Measurements from ENCODE around the gene JAK1. TPM values are rescaled to one million over a fixed set of nuclear protein-coding genes. Genes with fewer than 3 reads are reported as not detected.

The JAK1 gene
- total RNA-seq, 1 donor from 2014 or later, result 106 TPM

GRCh38 chr1:64880449-64880848 lies 85.9 kb downstream of the JAK1 start:
- intact Hi-C loops (cut with micrococcal nuclease), result no loop called here
- TF ChIP-seq, protein P1, sequence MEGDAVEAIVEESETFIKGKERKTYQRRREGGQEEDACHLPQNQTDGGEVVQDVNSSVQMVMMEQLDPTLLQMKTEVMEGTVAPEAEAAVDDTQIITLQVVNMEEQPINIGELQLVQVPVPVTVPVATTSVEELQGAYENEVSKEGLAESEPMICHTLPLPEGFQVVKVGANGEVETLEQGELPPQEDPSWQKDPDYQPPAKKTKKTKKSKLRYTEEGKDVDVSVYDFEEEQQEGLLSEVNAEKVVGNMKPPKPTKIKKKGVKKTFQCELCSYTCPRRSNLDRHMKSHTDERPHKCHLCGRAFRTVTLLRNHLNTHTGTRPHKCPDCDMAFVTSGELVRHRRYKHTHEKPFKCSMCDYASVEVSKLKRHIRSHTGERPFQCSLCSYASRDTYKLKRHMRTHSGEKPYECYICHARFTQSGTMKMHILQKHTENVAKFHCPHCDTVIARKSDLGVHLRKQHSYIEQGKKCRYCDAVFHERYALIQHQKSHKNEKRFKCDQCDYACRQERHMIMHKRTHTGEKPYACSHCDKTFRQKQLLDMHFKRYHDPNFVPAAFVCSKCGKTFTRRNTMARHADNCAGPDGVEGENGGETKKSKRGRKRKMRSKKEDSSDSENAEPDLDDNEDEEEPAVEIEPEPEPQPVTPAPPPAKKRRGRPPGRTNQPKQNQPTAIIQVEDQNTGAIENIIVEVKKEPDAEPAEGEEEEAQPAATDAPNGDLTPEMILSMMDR (IDR thresholded peaks at IDR 0.05; ENCODE audit: borderline replicate concordance), result no peak
- Histone ChIP-seq H3K27me3 (ENCODE audit: low read depth) (no peaks in the 10 kb centered on the region), H3K4me3 (no peak overlapping the region), H3K36me3 (peaks cover 51% of the 10 kb centered on the region), H3K27ac (replicated peaks) (no peak overlapping the region), H3K4me1 (peaks cover 39% of the 10 kb centered on the region), H3K9me3 (replicated peaks) (no peaks in the 10 kb centered on the region)
- no peak for DNase-seq

- no peak overlapping the region for H3K4me3 ChIP-seq
- H3K9me3 ChIP-seq (replicated peaks), result no peaks in the 10 kb centered on the region
- H3K36me3 ChIP-seq, result peaks cover 51% of the 10 kb centered on the region
- peaks cover 47% of the 10 kb centered on the region for H3K4me1 ChIP-seq
- no peaks in the 10 kb centered on the region for H3K27me3 ChIP-seq (ENCODE audit: low read depth)
- no peak for DNase-seq
- TF ChIP-seq, protein P1 (IDR thresholded peaks at IDR 0.05; ENCODE audit: borderline replicate concordance), result no peak
- intact Hi-C loops (cut with micrococcal nuclease), result no loop called here
- peak overlapping the region; percentile 10 for H3K27ac ChIP-seq (replicated peaks)
Observed at GRCh38 chr1:64878931-64879611, 87.3 kb downstream of the JAK1 start.

- TF ChIP-seq, protein P1 (IDR thresholded peaks at IDR 0.05; ENCODE audit: borderline replicate concordance), result no peak
Observed at GRCh38 chr1:64878090-64878489, 88.3 kb downstream of the JAK1 start.

DNA sequence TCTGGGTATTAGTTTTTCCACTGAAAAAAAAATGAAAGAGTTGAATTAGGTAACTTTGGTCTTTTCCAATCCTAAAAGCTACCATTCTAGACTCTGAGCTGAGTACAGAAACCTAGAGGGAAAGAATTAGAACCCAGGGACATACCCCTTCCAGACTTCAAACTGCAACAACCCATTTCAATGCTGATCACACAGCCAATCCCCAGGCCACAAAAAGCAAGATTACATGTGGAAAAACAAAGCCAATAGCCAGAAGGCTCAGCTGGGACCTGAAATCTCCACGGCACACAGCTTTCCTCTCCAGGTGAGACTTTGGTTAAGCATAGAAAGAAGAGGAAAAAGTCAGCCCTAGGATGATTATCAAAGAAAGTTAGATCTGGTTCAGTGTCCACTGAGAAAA lies 88.8 kb downstream of the JAK1 start:
- H3K36me3 ChIP-seq, result peaks cover 54% of the 10 kb centered on the region
- intact Hi-C loops (cut with micrococcal nuclease), result no loop called here
- DNase-seq, result no peak
- no peak overlapping the region for H3K4me3 ChIP-seq
- TF ChIP-seq, protein P1 (IDR thresholded peaks at IDR 0.05; ENCODE audit: borderline replicate concordance), result no peak
- peaks cover 47% of the 10 kb centered on the region for H3K4me1 ChIP-seq
- H3K9me3 ChIP-seq (replicated peaks), result no peaks in the 10 kb centered on the region
- H3K27ac ChIP-seq (replicated peaks), result peak overlapping the region; percentile 5
- H3K27me3 ChIP-seq (ENCODE audit: low read depth), result no peaks in the 10 kb centered on the region

More at GRCh38 chr1:64878090-64878489, 88.3 kb downstream of the JAK1 start:
- H3K9me3 ChIP-seq (replicated peaks), result no peaks in the 10 kb centered on the region
- intact Hi-C loops (cut with micrococcal nuclease), result no loop called here
- no peaks in the 10 kb centered on the region for H3K27me3 ChIP-seq (ENCODE audit: low read depth)
- H3K4me3 ChIP-seq, result no peak overlapping the region
- no peak for DNase-seq
- peak overlapping the region; percentile 5 for H3K27ac ChIP-seq (replicated peaks)
- H3K36me3 ChIP-seq, result peaks cover 54% of the 10 kb centered on the region
- peaks cover 47% of the 10 kb centered on the region for H3K4me1 ChIP-seq

- H3K27ac ChIP-seq (replicated peaks), result no peak overlapping the region
- H3K4me3 ChIP-seq, result no peak overlapping the region
- H3K36me3 ChIP-seq, result peaks cover 55% of the 10 kb centered on the region
- no peak for DNase-seq
- peaks cover 47% of the 10 kb centered on the region for H3K4me1 ChIP-seq
- TF ChIP-seq, protein P1 (IDR thresholded peaks at IDR 0.05; ENCODE audit: borderline replicate concordance), result no peak
- H3K27me3 ChIP-seq (ENCODE audit: low read depth), result no peaks in the 10 kb centered on the region
- intact Hi-C loops (cut with micrococcal nuclease), result no loop called here
- no peaks in the 10 kb centered on the region for H3K9me3 ChIP-seq (replicated peaks)
Observed at GRCh38 chr1:64877151-64877550, 89.2 kb downstream of the JAK1 start.

Data from left ventricle myocardium inferior (tissue), 1 donor.